Measurements from ENCODE around the gene ETV6.

The ETV6 gene

GRCh38 chr12:11801643-11802042 is 152.2 kb downstream of the ETV6 start:
- Histone ChIP-seq H3K4me3 (no peak overlapping the region), H3K27ac (peak overlapping the region in 2 of 21 experiments; percentile 10 to 11)

DNA sequence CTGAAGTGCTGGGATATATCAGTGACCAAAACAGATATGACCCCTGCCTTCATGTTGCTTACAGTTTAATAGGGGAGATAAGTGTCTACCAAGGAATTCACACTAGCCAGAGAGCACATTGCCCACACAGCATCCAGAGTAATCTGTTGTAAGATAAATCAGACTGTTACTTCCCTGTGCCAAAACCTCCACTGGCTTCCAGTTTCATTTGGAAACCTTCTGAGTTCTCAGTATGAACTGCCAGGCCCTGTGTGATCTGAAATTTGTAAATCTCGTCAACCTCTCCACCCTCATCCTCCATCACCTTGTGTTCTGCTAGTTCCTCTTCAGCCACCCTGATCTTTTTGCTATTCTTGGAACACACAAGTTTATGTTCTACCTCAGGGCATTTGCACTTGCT is 154.7 kb downstream of the ETV6 start:
- H3K27ac ChIP-seq: peak overlapping the region in 1 of 21 experiments; percentile 14

DNA sequence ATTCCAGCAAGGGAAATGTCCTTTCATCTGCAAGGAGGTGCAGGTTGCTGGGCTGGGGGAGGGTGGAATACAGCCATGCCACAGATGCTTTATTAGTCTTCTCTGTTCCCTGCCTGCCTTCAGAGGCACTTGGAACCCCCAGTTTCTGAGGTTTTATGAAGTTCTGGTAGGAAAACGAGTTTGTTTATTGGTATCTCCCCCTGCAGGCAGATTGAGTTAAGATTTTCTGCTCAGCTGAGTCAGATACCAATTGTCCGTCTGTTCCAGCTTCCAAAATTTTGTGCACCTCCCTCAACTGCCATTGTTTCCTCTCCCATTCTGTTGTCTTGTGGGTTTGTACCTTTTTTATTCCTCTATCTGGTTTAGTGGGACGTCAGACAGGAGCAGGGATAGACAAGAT is 155.6 kb downstream of the ETV6 start:
- H3K27ac ChIP-seq: peak overlapping the region in 1 of 21 experiments; percentile 14
- H3K4me3 ChIP-seq: no peak overlapping the region

More for the DNA sequence above, 154.7 kb downstream of the ETV6 start:
- H3K4me3 ChIP-seq: no peak overlapping the region

- Histone ChIP-seq H3K27ac (no peak overlapping the region), H3K4me3 (no peak overlapping the region)
These were observed 156.2 kb downstream of the ETV6 start for GRCh38 chr12:11805680-11806079.

DNA sequence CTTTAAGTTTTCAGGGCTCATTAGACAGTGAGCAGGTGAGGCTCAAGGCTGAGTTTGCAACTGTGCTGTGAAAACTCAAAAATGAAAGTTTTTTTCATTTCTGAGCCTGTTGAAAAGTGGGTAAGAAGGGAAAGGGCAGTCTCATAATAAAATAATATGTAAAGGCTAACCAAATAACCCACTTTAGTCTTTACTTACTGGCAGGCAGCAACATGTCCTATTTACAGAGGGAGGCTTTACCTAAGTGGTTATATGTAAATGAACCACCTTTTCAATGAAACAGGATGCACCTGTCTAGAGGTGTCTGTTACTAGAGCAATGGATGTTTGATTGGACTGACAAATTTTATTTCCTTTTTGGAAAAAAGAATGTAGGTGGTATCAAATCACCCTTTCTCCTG is 158.0 kb downstream of the ETV6 start:
- no peak overlapping the region for H3K4me3 ChIP-seq
- no peak overlapping the region for H3K27ac ChIP-seq

- no peak overlapping the region for H3K4me3 ChIP-seq
- H3K27ac ChIP-seq: peak overlapping the region in 2 of 21 experiments; percentile 29 to 76
These were observed 159.5 kb downstream of the ETV6 start for GRCh38 chr12:11808931-11809330.

DNA sequence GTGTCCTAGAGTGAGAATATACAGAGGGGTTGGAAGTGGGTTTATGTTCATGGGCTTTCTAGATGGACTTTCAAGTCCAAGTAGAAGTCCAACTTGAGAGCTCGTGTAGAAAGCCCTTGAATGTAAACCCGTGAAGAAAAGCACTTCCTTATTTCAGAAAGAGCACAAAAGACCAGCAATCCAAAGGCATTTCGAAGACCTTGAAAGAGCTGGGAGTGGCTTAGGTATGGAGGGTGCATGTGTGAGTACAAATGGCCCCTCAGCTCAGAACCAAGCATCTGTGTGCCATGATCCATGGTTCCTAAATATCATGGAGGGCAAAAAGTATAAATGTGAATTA is 160.7 kb downstream of the ETV6 start:
- peak overlapping the region in 12 of 21 experiments; percentile 1 to 84 (median 22) for H3K27ac ChIP-seq
- no peak overlapping the region for H3K4me3 ChIP-seq

- H3K27ac ChIP-seq: peak overlapping the region in 9 of 21 experiments; percentile 1 to 87 (median 20)
- H3K4me3 ChIP-seq: no peak overlapping the region
These were observed 161.5 kb downstream of the ETV6 start for GRCh38 chr12:11811008-11811407.

GRCh38 chr12:11812241-11812585 is 162.7 kb downstream of the ETV6 start:
- H3K4me3 ChIP-seq: no peak overlapping the region

GRCh38 chr12:11812586-11813437 is 163.3 kb downstream of the ETV6 start:
- peak overlapping the region in 1 of 7 experiments; percentile 17 for H3K4me3 ChIP-seq
- peak overlapping the region in 20 of 21 experiments; percentile 49 to 87 (median 80) for H3K27ac ChIP-seq

More at GRCh38 chr12:11812241-11812585, 162.7 kb downstream of the ETV6 start:
- H3K27ac ChIP-seq: peak overlapping the region in 20 of 21 experiments; percentile 49 to 87 (median 80)

DNA sequence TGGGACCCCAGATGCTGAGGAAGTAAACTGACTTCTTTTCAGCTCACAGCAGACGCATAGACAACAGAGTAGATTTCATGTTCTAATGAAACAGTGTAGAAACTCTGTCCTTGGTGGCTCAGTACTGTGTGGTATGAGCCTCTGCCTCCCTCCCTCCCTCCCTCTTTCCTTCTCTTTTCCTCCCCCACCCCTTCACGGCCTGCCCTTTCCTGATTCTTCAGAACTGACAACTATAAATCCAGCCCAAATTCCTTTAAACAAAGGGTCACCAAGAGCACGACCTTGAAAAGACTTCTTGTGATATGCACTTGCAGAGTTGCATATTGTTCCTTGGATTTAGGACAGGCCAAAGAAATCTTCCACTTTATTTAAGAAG is 164.0 kb downstream of the ETV6 start:
- Histone ChIP-seq H3K27ac (peak overlapping the region in 20 of 21 experiments; percentile 49 to 87 (median 80)), H3K4me3 (no peak overlapping the region)

DNA sequence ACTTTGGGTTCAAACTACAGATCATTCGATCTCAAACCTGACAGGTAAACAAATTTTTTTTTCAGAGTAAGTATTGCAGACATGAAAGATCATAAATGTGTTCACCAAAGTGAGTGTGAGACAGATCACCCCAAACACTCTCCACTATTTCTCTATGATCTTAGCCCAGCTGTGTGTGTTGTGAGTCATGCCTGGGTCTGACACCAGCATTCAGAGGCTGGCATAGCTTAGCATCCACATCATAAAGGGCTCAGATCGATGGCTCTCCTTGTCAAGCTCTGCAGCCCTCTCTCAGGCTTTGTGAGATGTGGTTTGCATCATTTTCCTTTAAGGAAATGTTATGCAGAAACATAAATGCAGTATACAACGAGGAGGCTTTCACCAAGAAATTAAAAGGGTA is 164.9 kb downstream of the ETV6 start:
- peak overlapping the region in 6 of 21 experiments; percentile 2 to 86 (median 84) for H3K27ac ChIP-seq
- H3K4me3 ChIP-seq: no peak overlapping the region

- Histone ChIP-seq H3K4me3 (no peak overlapping the region), H3K27ac (no peak overlapping the region)
These were observed 165.9 kb downstream of the ETV6 start for GRCh38 chr12:11815397-11815796.

DNA sequence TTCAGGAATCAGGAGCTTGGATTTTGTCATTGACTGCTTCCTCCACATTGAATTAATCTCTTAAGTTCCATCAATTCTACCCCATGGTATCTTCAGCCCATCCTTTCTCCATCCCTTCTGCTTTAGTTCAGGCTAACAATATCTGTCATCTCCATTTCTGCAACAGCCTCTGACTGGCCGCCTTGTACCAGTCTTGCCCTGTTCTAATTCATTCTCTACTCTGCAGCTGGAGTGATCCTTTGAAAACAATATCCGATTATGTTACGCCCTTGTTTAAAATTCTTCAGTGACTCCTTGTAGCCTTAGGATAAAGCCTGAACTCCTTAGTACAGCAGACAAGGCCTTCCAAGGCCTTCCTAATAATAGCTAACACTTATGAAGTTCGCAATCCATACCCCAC is 170.2 kb downstream of the ETV6 start:
- H3K27ac ChIP-seq: peak overlapping the region in 1 of 21 experiments; percentile 37
- no peak overlapping the region for H3K4me3 ChIP-seq

GRCh38 chr12:11820476-11820875 is 171.0 kb downstream of the ETV6 start:
- Histone ChIP-seq H3K27ac (peak overlapping the region in 2 of 21 experiments; percentile 37 to 59), H3K4me3 (no peak overlapping the region)

- H3K27ac ChIP-seq: peak overlapping the region in 14 of 21 experiments; percentile 9 to 77 (median 61)
- H3K4me3 ChIP-seq: no peak overlapping the region
These were observed 172.1 kb downstream of the ETV6 start for GRCh38 chr12:11821386-11822080.

GRCh38 chr12:11822081-11822834 is 172.8 kb downstream of the ETV6 start:
- H3K27ac ChIP-seq: peak overlapping the region in 18 of 21 experiments; percentile 9 to 77 (median 60)
- H3K4me3 ChIP-seq: no peak overlapping the region

GRCh38 chr12:11823043-11823442 is 173.6 kb downstream of the ETV6 start:
- Histone ChIP-seq H3K27ac (peak overlapping the region in 15 of 21 experiments; percentile 9 to 77 (median 61)), H3K4me3 (no peak overlapping the region)

DNA sequence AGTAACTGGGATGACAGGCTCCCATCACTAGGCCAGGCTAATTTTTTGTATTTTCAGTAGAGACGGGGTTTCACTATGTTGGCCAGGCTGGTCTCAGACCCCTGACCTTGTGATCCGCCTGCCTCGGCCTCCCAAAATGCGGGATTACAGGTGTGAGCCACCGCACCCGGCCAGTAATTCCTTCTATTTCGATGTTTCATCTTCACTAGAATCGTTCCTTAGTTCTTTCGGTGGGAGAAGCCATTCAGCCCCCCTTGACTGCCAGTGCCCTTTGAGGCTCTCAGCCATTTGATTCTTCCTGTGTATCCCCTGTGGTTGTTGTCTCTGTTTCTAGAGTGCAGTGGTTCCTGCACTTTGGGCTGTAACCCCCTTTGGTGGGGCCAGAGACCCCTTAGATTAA is 174.1 kb downstream of the ETV6 start:
- Histone ChIP-seq H3K27ac (peak overlapping the region in 10 of 21 experiments; percentile 10 to 77 (median 62)), H3K4me3 (no peak overlapping the region)

DNA sequence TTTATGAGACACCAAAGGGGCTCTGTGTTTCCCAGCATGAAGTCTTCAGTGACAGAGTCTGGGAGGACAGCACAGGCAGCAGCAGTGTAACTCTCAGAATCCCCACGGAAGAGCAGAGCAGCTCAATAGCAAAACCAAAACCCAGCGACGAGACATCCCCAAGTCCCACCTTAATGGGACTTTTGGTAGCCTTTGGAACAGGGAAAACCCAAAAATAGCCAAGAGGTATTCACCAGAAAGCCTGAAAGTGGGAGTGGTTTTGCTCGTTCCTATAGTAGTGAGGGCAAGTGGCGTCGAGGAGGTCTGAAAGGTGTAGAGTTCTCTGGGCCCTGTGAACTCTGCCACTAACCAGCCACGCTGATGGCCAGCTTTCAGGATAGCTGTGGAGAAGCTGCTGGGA is 174.6 kb downstream of the ETV6 start:
- peak overlapping the region in 6 of 21 experiments; percentile 20 to 67 (median 48) for H3K27ac ChIP-seq

More for the DNA sequence above, 174.6 kb downstream of the ETV6 start:
- no peak overlapping the region for H3K4me3 ChIP-seq
